NCI-H2029 treated with DMSO at 0.1 percent for 48 hours (cell line): ENCODE measurements around the gene EBNA1BP2.
"Not testable (repeated sequence)": the region's sequence is repeated elsewhere in the genome, so short reads cannot be mapped to it uniquely, and the experiment has no call there.

Experiments used
- DNase-seq: peaks from one replicate; lab custom pipeline; 2025; lab: John Stamatoyannopoulos, UW

Gene EBNA1BP2

GRCh38 chr1:43171876-43172526 lies at the start of gene EBNA1BP2, which contains the start of gene CFAP57:
TSS of gene EBNA1BP2 (minus strand) at chr1:43172290. CDS start at chr1:43172118, 172 bp downstream.
TSS of gene CFAP57 (plus strand) at chr1:43172330. CDS start at chr1:43172754, 424 bp downstream.
- DNase-seq = peak; percentile 97

DNA sequence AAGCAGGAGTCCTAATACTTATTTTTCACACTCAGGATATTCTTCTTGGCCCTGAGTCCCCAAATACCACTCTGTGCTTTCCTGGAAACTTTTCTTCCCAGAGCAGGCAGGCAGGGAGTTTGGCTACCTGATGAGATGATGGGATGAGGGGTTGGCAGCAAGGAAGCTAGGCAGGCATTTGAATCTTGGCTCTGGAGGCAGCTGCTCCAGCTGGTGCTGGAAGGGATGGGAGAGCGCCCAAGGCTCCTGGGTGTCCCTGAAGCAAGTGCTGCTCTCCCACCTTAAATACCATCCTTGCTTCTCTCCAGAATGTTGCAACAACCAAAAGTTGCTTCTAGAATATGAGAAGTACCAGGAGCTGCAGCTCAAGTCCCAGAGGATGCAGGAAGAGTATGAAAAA lies 49.7 kb upstream of the EBNA1BP2 start:
- no peak for DNase-seq

- no peak for DNase-seq
Measured at GRCh38 chr1:43220905-43221778, 49.1 kb upstream of the EBNA1BP2 start.

GRCh38 chr1:43217747-43218146 lies 45.7 kb upstream of the EBNA1BP2 start:
- no peak for DNase-seq

DNA sequence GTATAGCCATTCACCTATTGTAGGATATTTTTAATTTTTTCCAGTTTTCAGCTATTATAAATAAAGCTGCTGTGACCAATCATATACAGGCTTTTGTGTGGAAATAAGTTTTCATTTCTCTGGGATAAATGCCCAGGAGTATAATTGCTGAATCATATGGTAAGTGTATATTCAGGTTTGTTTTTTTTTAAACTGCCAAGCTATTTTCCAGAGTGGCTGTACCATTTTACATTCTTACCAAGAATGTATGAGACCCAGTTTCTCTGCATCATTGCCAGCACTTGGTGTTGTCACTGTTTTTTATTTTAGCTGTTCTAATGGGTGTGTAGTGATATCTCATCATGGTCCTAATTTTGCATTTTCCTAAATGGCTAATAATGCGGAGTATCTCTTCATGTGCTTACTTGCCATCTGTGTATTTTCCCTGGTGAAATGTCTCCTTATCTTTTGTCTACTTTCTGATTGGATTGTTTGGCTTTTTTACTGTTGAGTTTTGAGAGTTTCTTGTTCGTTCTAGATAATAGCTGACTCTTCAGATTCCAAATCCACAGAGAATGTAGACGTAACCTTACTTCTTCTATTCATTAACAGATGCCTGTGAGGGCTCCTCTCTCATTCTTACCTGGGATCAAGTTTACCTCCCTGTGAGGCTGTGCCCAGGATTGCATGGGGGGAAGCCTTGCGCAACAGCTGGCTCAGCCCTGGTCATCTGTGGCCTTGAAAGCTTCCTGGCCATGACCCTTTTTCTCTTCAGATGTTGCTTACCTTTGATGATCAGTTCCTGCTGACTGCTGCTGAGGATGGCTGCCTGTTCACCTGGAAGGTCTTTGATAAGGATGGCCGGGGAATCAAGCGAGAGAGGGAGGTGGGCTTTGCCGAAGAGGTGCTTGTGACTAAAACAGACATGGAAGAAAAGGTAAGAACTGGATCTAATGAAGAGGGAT lies 42.7 kb upstream of the EBNA1BP2 start:
- DNase-seq = no peak

DNA sequence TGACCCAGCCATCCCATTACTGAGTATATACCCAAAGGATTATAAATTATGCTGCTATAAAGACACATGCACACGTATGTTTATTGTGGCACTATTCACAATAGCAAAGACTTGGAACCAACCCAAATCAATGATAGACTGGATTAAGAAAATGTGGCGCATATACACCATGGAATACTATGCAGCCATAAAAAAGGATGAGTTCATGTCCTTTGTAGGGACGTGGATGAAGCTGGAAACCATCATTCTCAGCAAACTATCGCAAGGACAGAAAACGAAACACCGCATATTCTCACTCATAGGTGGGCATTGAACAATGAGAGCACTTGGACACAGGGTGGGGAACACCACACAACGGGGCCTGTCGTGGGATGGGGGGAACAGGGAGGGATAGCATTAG lies 36.2 kb upstream of the EBNA1BP2 start:
- not testable (repeated sequence) for DNase-seq

- DNase-seq = no peak
Measured at GRCh38 chr1:43207229-43207853, 35.3 kb upstream of the EBNA1BP2 start.

- DNase-seq = no peak
Measured at GRCh38 chr1:43206600-43207228, 34.6 kb upstream of the EBNA1BP2 start.

DNA sequence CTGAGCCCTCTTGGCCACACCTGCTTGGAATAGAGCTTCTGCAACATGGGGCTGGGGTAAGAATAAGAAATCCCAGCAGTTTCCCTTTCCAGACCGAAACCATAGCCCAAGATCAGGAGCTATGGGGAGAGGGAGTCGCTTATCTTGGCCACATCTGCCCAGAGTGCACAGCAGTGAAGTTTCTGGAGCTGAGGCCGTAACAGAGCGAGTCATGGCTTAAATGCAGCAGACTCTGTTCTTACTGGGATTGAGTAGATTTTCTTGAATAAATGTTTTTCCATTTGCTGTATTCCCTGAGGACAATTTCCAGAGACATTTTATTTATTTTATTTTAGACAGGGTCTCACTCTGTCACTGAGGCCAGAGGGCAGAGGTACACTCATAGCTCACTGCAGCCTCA lies 33.6 kb upstream of the EBNA1BP2 start:
- DNase-seq = no peak

- no peak for DNase-seq
Measured at GRCh38 chr1:43204394-43204793, 32.3 kb upstream of the EBNA1BP2 start.

- DNase-seq = no peak
Measured at GRCh38 chr1:43203859-43204258, 31.8 kb upstream of the EBNA1BP2 start.

- peak; percentile 97 for DNase-seq
Measured at GRCh38 chr1:43199093-43199726, 27.1 kb upstream of the EBNA1BP2 start.

GRCh38 chr1:43197343-43198127 lies 25.4 kb upstream of the EBNA1BP2 start:
- DNase-seq = no peak

DNA sequence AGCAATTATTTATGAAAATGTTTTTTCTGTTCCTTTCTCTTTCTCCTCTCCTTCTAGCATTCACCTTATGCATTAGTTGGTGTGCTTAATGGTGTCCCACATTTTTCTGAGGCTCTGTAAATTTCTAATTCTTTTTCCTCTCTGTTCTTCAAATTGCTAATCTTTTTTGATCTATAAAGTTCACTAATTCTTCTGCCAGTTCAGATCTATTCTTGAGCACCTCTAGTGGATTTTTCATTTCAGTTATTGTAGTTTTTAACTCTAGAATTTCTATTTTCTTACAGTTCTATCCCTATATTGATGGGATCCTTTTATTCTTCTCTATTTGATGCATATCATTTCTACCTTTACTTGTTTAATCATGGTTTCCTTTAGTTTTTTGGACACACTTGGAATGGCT lies 22.4 kb upstream of the EBNA1BP2 start:
- DNase-seq = no peak

DNA sequence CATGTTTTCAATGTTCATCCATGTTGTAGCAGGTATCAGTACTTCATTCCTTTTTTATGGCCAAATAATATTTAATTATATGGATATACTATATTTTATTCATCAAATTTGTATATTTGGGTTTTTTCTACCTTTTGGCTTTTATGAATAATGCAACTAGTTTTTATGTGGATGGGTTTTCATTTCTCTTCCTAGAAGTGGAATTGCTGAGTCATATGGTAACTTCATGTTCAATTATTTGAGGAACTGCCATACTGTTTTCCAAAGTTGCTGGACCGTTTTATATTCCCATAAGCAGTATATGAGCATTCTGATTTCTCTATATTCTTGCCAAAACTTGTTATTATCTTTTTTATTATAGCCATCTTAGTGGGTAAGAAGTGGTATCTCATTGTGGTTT lies 16.0 kb upstream of the EBNA1BP2 start:
- DNase-seq = no peak

DNA sequence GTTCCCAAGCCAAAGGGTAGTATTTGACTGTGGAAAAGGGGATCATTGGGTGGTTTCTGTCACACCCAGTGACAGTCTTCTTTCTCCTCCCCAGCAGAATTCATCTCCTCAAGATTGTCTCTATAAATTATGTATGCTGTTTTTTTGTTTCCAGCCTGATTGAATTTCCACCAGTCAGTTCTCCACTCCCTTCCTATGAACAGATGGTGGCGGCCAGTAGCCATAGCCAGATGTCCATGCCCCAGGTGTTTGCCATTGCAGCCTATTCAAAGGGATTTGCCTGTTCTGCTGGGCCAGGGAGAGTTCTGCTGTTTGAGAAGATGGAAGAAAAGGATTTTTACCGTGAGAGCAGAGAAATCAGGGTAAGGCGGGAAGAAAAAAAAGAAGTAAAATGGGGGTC lies 12.9 kb upstream of the EBNA1BP2 start:
- no peak for DNase-seq

DNA sequence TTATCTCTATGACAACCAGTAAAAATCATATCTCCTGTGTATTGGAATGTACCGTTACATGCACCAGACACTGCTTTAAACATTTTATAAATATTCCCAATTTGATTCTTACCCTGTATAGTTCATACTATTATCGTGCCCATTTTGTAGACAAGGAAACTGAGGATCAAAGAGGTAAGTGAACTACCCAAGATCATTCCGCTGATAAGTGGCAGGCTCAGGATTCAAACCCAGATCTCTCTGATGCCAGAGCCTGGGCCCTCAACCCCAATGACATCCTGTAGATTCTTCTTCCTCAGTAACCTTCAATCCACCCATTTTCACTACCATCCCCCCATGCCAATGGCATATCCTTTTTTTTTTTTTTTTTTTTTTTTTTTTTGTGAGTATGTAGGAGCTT lies 12.3 kb upstream of the EBNA1BP2 start:
- no peak for DNase-seq

- DNase-seq = no peak
Measured at GRCh38 chr1:43177691-43178090, 5.6 kb upstream of the EBNA1BP2 start.

GRCh38 chr1:43174873-43175272 lies 2.8 kb upstream of the EBNA1BP2 start:
- no peak for DNase-seq

DNA sequence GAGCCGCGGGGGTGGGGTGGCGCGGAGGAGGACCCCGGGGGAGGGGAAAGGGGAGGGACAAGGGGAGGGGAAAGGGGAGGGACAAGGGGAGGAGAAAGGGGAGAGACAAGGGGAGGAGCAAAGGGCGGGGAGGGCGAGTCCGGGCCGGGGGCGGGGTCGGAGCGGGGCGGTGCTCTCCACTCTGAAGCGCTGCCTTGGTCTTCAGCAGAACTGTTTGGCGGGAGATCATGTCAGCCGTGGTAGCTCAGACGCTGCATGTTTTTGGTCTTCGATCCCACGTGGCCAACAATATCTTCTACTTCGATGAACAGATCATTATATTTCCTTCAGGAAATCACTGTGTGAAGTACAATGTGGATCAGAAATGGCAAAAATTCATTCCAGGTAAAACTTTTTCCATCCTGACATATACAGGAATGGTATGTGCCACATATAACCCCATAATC lies 460 bp upstream of the EBNA1BP2 start:
- peak; percentile 97 for DNase-seq
